MG63 (cell line): Measurements from ENCODE around the gene EFCAB8. TPM values are rescaled to one million over a fixed set of nuclear protein-coding genes. Genes with fewer than 3 reads are reported as not detected.

Source experiments
- DNase-seq: peaks from one replicate; pipeline ENCODE4 v3.0.0-alpha.2; 2020
- H3K27me3 ChIP-seq: fragments of 250-450 bp; sonication (Bioruptor Pico); 2 replicates; pipeline ENCODE4 v1.5.1; 2020; ENCODE audit warnings: mild to moderate bottlenecking, moderate library complexity
- H3K36me3 ChIP-seq: fragments of 250-450 bp; sonication (Bioruptor Pico); 2 replicates; pipeline ENCODE4 v1.5.1; 2020; ENCODE audit warnings: mild to moderate bottlenecking, moderate library complexity
- H3K4me3 ChIP-seq: fragments of 250-450 bp; sonication (Bioruptor Pico); 2 replicates; pipeline ENCODE4 v1.5.1; 2020; ENCODE audit warnings: mild to moderate bottlenecking, moderate library complexity
- H3K9me3 ChIP-seq: fragments of 250-450 bp; sonication (Bioruptor Pico); 2 replicates; pipeline ENCODE4 v1.5.1; 2020; ENCODE audit warnings: mild to moderate bottlenecking, moderate library complexity
- total RNA-seq: library from RNA; depleted of rRNA; stranded (reverse); fragments of >200 nt; shearing (Covaris generic); gene quantifications from 2 replicates; pipeline ENCODE4 v1.2.3, GENCODE V29; 2014; ENCODE audit warnings: low replicate concordance

EFCAB8 gene
- total RNA-seq, 1 experiment from 2014 or later, result not detected

DNA sequence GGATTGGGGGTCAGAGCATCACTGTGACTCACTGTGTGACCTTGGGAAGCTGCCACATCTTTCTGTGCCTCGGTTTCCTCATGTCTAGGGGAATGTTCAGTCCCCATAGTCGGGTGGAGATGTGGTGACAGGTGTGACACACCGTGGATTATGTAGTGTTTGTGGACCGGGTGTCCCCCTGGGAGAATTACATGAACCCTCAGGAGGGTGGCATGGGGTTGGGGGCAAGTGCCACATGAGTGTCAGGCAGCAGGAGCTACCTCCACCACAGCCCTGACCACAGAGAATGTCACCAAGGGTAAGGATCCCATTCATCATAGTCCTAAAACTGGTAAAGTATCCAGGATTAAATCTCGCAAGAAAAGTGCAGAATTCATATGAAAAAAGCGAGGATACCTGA, 122.3 kb downstream of the EFCAB8 start:
- Histone ChIP-seq H3K9me3 (no peaks in the 10 kb centered on the region), H3K36me3 (no peaks in the 10 kb centered on the region), H3K4me3 (no peak overlapping the region), H3K27me3 (no peaks in the 10 kb centered on the region)
- DNase-seq, result no peak

DNA sequence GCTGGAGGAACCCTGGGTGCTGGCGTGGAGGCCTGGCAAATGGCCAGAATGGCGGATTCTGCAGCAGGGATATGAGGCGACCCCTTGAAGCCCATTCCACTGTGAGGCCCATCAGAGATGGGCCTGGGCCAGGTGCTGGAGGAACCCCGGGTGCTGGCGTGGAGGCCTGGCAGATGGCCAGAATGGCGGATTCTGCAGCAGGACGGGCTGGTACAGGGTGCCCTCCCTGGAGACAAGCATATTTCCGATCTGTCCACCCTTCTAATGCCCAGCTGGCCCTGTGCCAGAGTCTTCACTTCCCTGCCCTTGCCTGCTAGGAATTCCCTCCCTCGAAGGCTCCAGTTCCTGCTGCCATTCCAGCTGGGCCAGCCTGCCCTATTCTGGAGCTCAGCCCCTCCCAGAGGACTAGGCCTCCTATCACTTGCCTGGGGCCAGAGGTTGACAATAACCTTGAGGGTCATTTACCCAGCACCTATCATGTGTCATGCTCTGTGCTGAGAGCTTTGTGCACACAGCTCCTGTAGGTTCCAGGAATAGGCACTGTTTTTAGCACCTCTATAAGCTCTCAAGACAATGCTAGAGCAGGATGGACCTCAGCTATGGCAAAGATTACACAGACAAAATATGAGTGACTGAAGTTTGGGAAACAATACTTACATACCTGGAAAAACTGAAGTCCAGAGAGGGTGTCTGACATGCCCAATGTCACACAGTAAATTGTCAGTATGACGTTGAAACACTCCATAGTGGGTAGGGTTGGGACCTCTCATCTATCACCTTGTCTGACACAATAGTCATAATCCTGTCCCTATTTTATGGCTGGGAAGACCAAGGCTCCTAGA, 124.1 kb downstream of the EFCAB8 start:
- H3K4me3 ChIP-seq, result no peak overlapping the region
- H3K27me3 ChIP-seq, result no peaks in the 10 kb centered on the region
- no peaks in the 10 kb centered on the region for H3K9me3 ChIP-seq
- no peaks in the 10 kb centered on the region for H3K36me3 ChIP-seq
- no peak for DNase-seq

- H3K9me3 ChIP-seq, result no peaks in the 10 kb centered on the region
These were observed 124.9 kb downstream of the EFCAB8 start for GRCh38 chr20:32983459-32984112.

GRCh38 chr20:32984196-32984595, 125.5 kb downstream of the EFCAB8 start:
- H3K9me3 ChIP-seq, result no peaks in the 10 kb centered on the region
- no peaks in the 10 kb centered on the region for H3K36me3 ChIP-seq
- H3K4me3 ChIP-seq, result no peak overlapping the region
- DNase-seq, result no peak
- no peaks in the 10 kb centered on the region for H3K27me3 ChIP-seq

More at GRCh38 chr20:32983459-32984112, 124.9 kb downstream of the EFCAB8 start:
- H3K36me3 ChIP-seq, result no peaks in the 10 kb centered on the region
- H3K4me3 ChIP-seq, result no peak overlapping the region
- no peak for DNase-seq
- H3K27me3 ChIP-seq, result no peaks in the 10 kb centered on the region

- DNase-seq, result no peak
- H3K9me3 ChIP-seq, result no peaks in the 10 kb centered on the region
- no peaks in the 10 kb centered on the region for H3K36me3 ChIP-seq
- no peaks in the 10 kb centered on the region for H3K27me3 ChIP-seq
- H3K4me3 ChIP-seq, result no peak overlapping the region
These were observed 126.1 kb downstream of the EFCAB8 start for GRCh38 chr20:32984631-32985354.

DNA sequence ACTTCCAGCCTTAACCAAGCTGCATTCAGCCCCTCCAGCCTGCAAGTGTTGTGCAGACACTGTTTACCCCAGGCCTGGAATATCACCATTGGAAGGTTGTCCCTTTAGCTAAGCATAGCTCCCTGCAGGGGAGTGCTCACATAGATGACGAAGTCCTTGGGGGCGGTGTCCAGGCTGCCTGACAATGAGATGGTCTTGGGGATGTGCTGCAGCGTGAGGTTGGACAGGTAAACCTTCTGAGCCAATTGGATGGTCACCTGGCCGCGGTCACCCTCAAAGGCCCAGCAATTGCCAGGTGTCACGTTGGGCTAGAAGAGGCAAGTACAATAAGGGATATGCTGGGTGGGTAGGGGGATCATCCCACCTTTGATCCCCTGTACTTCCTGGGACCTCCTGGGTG, 126.9 kb downstream of the EFCAB8 start:
- Histone ChIP-seq H3K27me3 (no peaks in the 10 kb centered on the region), H3K4me3 (no peak overlapping the region), H3K9me3 (no peaks in the 10 kb centered on the region), H3K36me3 (no peaks in the 10 kb centered on the region)
- DNase-seq, result no peak

GRCh38 chr20:32986331-32986966, 127.7 kb downstream of the EFCAB8 start:
- no peaks in the 10 kb centered on the region for H3K27me3 ChIP-seq
- no peaks in the 10 kb centered on the region for H3K36me3 ChIP-seq
- no peaks in the 10 kb centered on the region for H3K9me3 ChIP-seq
- H3K4me3 ChIP-seq, result no peak overlapping the region
- no peak for DNase-seq

DNA sequence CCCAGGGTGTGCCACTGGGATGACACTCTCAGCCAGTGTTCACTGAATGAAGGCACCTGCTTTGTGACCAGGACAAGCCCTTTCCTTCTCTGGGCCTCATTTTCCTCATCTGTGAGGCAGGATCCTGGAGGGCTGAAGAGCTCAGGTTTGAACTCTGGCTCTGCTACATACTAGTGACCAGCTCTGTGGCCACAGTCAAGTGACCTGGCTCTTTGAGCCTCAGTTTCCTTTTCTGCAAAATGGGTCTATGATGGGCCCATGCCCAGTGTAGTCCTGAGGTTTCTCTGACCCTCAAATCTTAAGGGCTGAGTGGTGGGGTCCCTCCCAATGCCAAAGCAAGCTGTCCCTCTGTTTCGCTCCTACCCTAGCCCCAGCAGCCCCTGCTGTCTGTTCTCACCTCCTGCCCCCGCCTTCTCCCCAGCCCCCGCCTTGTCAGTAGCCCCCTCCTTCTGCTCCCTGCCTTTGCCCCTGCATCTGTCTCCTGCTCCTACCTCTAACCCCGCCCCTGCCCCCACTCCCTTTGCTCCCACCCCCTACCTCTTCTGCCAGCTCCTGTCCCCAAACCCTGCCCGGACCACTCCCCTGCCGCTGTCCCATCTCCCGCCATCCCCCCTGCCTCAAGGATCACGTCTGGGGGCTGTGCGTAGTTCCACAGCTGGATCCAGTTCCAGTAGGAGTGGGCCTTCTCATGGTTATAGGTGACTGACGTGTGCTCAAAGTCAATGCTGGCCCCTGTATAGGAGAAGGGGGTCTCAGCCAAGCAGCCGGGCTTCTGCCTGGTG, 128.5 kb downstream of the EFCAB8 start:
- H3K4me3 ChIP-seq, result no peak overlapping the region
- no peak for DNase-seq
- H3K27me3 ChIP-seq, result no peaks in the 10 kb centered on the region
- no peaks in the 10 kb centered on the region for H3K9me3 ChIP-seq
- no peaks in the 10 kb centered on the region for H3K36me3 ChIP-seq

DNA sequence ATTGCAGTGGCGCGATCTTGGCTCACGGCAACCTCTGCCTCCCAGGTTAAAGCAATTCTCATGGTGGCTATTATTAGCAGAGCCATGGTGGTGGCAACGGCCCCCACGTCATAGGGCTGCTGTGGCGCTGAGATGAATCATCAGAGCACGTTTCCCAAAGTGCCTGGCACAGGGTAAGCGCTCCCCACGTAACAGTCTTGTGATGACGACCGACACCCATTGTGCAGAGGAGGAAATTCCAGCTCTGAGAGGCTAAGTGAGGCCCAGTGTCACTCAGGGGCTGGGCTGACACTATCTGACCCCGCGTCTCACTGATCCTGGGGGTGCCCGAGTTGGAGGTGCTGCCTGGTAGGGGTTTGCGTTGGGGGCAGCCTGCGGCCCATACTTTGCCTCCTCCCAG, 129.3 kb downstream of the EFCAB8 start:
- Histone ChIP-seq H3K36me3 (no peaks in the 10 kb centered on the region), H3K4me3 (no peak overlapping the region), H3K27me3 (no peaks in the 10 kb centered on the region), H3K9me3 (no peaks in the 10 kb centered on the region)
- DNase-seq, result no peak

DNA sequence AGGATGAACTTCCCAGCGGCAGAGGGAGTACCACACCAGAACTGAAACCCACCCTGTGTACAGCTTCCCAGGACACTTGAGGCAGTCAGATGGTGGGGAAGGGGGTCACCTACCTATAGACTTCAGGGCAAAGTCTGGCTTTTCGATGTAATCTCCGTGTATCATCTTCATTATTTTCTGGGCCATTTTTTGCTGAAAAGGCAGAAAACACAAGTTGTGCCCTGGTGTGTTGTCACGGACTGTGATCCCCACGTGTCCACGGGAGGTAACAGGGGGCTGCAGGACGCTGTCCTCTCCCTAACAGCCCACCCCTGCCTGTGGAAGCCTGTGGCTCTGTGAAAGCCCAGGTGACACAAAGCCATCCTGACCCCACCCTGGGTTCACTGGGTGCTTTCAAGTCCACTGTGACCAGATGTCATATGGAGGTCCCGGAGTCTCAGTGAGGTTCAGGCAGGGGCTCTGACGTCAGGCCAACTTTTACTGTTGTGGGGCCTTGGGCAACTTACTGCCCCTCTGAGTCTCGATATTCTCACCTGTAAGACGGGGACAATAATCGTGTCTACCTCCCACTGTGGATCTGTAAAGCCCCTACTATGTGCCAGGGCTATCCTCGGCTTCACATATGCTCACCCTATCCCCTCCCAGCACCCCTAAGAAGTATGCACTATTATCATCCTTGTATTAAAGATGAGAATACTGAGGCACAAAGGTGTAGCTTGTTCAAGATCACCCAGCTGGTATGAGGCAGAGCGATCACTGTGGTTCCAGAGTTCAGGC, 131.0 kb downstream of the EFCAB8 start:
- Histone ChIP-seq H3K36me3 (no peaks in the 10 kb centered on the region), H3K9me3 (no peaks in the 10 kb centered on the region), H3K27me3 (no peaks in the 10 kb centered on the region), H3K4me3 (no peak overlapping the region)
- DNase-seq, result no peak

- no peaks in the 10 kb centered on the region for H3K36me3 ChIP-seq
These were observed 131.7 kb downstream of the EFCAB8 start for GRCh38 chr20:32990426-32990825.

DNA sequence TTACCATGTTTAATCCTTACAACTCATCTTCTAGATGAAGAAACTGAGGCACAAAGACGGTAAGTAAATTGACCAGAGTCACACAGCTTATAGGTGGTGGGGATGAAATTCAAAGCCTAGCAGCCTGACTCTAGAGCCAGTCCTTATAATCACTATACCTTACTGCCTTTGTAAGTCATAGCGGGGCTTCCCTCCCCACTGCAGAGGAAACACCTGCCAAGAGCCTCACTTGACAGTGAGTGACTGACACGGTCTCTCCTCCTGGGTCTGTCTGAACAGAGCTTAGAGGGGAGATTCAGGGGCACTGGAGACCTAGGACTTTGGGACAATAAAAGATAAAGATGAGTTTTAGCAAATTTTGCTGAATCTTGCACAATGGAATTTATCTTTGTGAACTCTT, 132.7 kb downstream of the EFCAB8 start:
- Histone ChIP-seq H3K36me3 (no peaks in the 10 kb centered on the region), H3K9me3 (no peaks in the 10 kb centered on the region; the same call in 1 of the 2 replicates), H3K4me3 (no peak overlapping the region), H3K27me3 (no peaks in the 10 kb centered on the region)
- no peak for DNase-seq

More at GRCh38 chr20:32990426-32990825, 131.7 kb downstream of the EFCAB8 start:
- DNase-seq, result no peak
- Histone ChIP-seq H3K4me3 (no peak overlapping the region), H3K9me3 (no peaks in the 10 kb centered on the region; the same call in 1 of the 2 replicates), H3K27me3 (no peaks in the 10 kb centered on the region)

DNA sequence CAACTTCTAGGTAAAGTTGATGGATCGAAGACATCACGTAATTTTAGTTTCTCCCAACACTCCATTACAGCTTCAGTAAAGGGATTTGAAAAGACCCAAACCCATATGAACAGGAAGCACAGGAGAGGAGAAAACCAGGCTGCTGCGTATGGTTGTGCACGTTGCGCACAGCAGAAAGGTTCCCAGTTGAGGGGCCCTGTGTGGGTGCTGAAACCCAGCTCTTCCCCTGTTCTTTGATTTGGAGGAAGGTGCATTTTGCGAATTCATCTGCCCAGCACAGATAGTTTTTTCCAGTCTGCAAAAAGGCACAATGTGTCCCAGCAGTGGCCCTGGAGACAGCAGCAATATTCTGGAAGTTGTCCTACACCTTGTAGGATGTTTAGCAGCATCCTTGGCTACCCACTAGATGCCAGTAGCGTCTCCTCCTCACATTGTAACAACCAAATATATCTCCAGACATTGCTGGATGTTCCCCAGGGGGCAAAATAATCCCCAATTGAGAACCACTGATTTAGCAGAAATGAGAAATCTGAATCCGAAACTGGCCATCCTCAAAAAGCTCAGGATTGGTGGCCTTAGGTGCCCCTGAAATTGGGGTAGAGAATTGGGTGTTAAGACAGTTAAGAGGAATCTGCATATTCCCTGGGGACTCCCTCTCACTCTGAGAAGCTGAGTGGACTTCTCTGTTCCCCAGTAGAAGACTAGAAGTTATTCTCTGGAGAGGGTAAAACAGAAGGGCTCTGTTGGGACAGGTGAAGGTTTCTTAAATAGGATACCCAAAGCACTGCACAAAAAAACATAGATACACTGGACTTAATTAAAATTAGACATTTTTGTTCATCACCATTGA, 133.3 kb downstream of the EFCAB8 start:
- Histone ChIP-seq H3K9me3 (no peaks in the 10 kb centered on the region; the same call in 1 of the 2 replicates), H3K27me3 (no peaks in the 10 kb centered on the region), H3K4me3 (no peak overlapping the region), H3K36me3 (no peaks in the 10 kb centered on the region)
- no peak for DNase-seq

DNA sequence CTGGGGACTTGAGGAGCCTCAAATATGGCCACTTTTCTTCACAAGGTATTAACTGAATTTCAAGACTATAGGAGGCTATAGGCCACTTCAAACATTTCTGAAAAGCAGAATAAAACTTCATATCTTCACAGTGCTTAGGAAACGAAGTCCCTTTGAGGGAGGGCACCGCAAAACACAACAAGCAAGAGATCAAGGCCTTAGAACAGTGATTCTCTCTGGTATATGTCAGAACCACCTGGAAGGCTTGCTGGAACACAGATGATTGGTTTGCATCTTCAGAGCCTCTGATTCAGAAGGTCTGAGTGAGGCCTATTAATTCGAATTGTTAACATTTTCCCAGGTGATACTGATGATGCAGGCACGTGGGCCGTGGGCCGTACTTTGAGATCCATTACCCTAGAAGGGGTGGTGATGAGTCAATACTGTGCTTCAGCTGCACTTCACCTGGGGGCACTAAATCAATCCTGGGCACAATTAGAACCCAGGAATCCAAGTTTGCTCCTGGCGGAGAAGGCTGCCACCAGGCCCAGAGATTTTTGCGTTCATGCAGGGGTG, 134.8 kb downstream of the EFCAB8 start:
- no peaks in the 10 kb centered on the region for H3K27me3 ChIP-seq
- H3K36me3 ChIP-seq, result no peaks in the 10 kb centered on the region

More for the DNA sequence above, 134.8 kb downstream of the EFCAB8 start:
- Histone ChIP-seq H3K4me3 (no peak overlapping the region), H3K9me3 (no peaks in the 10 kb centered on the region; the same call in 1 of the 2 replicates)
- DNase-seq, result no peak
